Brain pericyte (primary cell): ENCODE data around the gene MBD2.
"Not testable (repeated sequence)": the region's sequence is repeated elsewhere in the genome, so short reads cannot be mapped to it uniquely, and the experiment has no call there.

ENCODE experiments used
- DNase-seq: peaks from one replicate; pipeline ENCODE4 v3.0.0-alpha.2; 2012; ENCODE audit warnings: low read depth, low spot score

MBD2 gene

GRCh38 chr18:54224379-54225014, at the start of gene MBD2:
MBD2 (minus strand) TSS chr18:54224669; CDS start chr18:54224559, 110 bp downstream.
- peak; percentile 79 for DNase-seq

GRCh38 chr18:54269893-54270844, 45.7 kb upstream of the MBD2 start:
- DNase-seq: no peak

DNA sequence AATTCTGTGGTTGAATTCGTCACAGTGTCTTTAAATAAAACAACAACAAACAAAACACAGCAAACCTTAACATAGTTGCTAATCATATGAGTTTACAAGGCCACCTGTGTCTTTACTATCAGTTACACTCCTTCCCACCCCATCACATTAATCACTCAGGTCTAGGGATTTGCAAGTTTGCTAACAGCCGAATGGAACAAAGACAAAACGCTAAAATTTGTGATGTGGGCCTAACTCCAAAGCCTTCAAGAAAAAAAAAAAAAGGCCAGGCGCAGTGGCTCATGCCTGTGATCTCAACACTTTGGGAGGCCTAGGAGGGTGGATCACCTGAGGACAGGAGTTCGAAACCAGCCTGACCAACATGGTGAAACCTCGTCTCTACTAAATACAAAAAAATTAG, 44.3 kb upstream of the MBD2 start:
- DNase-seq: no peak

DNA sequence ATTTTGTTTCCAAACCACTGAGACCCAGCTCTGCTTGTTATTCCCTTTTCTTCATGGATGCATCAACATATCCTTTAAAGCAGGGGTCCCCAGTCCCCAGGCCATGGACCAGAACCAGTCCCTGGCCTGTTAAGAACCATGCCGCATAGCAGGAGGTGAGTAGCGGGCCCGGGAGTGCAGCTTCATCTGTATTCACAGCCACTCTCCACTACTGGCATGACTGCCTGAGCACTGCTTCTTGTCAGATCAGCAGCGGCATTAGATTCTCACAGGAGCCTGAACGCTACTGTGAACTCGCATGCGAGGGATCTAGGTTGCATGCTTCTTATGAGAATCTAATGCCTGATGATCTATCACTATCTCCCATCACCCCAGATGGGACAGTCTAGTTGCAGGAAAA, 43.2 kb upstream of the MBD2 start:
- no peak for DNase-seq

DNA sequence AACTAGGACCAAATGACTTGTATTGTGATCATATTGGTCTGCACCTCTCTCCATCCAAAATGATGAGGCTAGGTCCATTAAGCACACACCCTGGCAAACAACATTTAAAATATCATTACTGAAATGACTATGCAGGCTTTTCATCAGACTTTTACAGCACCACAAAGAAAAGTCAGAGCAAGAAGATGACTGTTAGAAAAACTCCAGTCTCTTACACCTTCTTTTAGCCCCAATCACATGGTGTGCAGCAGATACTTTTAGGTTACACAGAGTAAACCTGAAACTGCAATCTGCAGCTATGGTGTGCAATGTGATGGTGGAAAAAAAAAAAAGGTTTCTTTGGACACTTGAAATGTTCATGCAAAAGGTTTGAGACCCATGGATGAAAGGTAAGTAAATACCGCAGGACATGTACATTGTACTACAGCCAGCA, 39.5 kb upstream of the MBD2 start:
- DNase-seq: no peak

DNA sequence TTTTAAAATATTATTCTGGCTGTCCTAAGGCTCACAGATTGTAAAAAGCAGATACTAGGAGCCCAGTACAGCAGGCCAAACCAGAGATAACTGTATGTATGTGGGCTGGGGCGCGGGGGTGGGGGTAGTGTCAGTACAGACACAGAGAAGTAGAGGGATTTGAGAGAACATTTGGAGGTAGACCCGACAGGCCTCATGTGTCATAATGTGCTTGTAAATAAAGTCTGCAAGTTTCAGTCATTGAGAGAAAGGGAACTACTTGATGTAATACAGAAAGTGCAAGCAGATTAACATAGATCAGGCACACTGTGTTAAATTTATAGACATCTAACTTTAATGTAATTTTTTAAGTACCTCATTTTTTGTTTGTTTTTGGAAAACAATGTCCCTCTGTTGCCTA, 37.4 kb upstream of the MBD2 start:
- no peak for DNase-seq

DNA sequence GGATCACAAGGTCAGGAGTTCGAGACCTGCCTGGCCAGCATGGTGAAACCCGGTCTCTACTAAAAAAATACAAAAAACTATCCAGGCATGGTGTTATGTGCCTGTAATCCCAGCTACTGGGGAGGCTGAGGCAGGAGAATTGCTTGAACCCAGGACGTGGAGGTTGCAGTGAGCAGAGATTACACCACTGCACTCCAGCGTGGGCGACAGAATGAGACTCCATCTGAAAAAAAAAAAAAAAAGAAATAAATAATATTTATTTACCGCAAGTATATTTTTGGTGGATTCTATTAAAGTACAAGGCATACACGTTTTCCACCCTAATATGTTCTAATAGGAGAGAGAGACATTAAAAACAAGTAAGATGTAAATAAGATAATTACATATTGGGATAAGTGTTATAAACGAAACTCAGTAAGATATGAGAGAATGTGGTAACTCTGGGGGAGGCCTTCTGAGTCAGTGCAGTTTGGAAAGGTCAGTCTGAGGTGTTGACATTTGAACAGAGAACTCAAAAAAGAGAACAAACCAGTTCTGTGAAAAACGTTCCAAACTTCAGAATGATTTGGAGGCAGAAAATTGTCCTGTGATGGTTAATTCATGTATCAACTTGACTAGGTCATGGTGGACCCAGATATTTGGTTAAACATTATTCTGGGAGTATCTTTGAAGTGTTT, 36.1 kb upstream of the MBD2 start:
- no peak for DNase-seq

DNA sequence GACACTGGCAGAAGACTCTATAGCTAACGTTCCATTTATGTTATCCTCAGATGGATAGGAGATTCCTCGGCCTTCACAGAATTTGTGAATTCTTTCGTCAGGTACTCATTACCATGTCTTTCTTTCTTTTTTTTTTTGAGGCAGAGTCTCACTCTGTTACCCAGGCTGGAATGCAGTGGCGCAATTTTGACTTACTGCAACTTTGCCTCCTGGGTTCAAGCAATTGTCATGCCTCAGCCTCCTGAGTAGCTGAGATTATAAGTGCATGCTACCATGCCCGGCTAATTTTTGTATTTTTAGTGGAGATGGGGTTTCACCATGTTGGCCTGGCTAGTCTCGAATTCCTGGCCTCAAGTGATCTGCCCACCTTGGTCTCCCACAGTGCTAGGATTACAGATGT, 33.3 kb upstream of the MBD2 start:
- DNase-seq: not testable (repeated sequence)

- DNase-seq: no peak
Observed at GRCh38 chr18:54257015-54257414, 32.5 kb upstream of the MBD2 start.

DNA sequence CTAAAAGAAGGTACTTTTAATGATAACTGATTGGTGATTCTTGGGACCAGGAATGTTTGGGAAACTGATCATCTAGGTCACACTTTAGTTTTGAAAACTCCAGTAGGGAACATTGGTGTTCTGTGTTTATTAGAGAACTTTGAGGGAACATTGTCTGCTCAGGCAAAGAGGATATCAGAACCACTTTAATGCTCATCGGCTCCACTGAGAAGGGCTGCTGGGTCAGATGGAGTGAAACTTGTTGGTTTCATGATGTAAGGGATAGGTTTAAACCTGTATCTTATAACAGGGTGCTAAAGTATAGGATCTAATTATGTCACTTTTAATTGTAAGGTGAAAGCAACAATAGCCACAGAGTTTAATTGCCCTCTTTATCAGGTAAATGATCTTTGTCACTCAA, 30.7 kb upstream of the MBD2 start:
- DNase-seq: no peak

DNA sequence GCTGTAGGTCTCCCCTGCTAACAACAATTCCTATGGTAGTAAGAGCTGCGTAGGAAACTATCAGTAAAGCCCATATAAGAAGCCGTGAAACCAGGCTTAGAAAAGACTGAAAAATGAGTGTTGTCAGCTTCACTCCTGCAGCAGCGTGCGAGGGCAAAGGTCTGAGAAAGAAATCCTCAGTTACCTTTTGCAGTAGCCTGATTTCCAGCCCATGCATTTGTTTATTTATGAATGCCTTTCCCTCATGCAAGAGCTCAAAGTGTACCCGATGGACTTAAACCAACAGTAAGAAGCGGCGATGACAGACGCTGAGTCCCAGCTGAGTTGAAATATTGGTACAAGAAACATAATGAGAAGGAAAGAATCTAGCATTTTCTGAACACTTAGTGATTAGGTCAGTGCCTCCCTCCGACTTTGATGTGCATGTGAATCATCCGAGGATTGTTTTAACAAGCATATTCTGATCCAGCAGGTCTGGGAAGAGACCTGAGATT, 29.8 kb upstream of the MBD2 start:
- peak; percentile 6 for DNase-seq

GRCh38 chr18:54251606-54252390, 27.3 kb upstream of the MBD2 start:
- no peak for DNase-seq

- no peak for DNase-seq
Observed at GRCh38 chr18:54250846-54251261, 26.4 kb upstream of the MBD2 start.

GRCh38 chr18:54247511-54248175, 23.2 kb upstream of the MBD2 start:
- no peak for DNase-seq

DNA sequence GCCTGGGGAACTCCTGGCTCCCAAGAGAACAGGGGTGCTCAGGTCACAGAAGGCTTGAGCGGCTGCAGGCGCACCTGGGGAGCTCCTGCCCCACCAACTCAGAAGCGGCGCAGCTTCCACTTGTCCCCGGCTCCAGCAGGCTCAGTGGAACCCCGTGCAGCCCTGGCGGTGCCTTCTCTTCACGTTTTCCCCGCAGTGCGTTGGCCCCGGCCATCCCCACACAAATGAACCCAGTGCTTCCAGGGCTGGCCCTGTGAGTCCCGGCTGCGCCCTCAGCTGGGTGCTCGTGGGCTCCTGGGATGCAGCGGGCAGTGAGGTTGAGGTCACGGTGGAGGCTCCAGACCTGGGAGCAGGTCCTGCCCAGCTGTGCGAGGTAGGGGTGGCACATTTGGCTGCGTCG, 17.9 kb upstream of the MBD2 start:
- no peak for DNase-seq

- no peak for DNase-seq
Observed at GRCh38 chr18:54241483-54241882, 17.0 kb upstream of the MBD2 start.

DNA sequence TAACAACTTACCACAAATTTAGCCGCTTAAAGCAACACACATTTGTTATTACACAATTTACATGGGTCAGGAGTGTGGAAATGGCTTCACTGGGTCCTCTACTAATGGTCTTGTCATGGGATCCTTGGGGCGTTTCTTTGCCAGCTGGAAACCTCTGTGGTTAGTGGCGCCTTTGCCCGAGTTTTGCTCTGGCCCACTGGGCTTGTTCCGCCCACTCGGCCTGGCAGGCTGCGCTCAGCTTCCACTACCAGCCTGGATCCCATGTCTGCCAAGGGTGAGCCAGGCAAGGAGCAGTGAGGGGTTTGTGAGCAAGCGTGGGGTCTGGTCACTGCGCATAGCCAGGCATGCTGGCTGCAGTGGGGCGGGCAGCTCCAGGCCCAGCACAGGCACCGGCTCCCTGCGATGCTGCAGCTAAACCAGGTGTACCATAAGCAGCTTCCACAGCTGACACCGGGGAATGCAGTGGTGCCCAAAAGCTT, 16.2 kb upstream of the MBD2 start:
- no peak for DNase-seq

DNA sequence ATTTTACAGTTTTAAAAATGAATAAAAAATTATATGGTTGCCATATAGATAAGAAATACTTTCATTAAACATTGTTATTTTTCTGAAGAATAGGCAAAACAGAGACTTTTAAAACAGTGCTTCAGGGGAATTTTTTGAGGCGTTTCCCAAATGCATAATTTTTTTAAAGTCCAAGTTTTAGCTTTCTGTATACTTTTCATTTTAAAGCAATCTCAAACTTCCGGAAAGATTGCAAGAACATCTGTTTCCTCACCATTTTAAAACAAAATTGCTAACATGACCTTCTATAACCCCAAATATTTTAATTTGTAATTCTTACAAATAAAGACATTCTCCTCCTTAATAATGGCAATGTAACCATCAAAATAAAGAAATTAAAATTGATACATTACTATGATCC, 15.1 kb upstream of the MBD2 start:
- no peak for DNase-seq

DNA sequence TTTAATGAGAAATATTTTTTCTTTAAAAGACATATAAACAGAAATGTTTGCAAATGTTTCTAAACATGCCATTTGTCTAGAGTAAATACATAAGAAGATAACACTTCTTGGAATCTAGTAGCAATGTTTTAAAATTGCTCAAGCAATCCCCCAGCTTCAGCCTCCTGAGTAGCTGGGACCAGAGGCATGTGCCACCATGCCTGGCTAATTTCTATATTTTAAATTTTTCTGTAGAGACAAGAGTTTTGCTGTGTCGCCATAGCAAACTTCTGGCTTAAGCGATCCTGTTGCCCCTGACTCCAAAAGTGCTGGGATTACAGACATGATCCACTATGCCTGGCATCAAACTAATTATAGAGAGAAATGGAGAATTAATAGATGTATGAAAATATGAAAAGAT, 14.6 kb upstream of the MBD2 start:
- no peak for DNase-seq

DNA sequence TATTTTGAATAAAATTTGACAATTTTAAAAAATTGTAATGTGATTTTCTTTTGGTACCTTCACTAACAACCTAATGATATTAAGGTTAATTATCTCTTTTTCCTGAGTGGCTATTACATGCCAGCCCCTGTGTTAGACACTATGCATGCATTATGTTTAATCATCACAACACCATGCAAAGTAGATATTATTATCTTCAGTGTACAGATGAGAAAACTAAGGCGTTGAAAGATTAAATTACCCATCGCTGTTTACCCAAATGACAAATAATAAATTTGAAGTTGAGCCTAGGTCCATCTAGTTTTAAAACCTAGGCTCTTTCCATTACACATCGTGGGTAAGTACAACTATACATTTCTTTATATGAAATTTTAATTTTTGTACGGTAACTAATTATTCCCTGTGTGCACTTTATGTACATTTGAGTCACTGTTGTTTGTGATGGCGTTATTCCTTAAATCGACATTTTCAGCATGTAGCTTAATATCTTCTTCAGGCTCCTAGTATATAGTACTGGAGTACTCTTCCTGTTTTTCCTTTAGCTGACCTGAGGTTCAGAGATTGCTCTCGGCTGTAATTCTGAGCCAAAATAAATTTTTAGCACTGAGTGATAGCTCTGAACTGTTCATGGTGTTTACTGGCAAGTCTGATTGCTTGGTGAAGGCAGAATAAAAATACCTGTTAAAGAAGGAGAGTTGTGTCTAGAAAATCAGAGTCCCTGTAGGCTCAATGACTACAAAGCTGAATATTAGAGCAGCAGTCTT, 13.9 kb upstream of the MBD2 start:
- DNase-seq: no peak
